Adrenal gland (tissue), 12 donors: ENCODE data around the gene HIF1AN. TPM values are rescaled to one million over a fixed set of nuclear protein-coding genes. Genes with fewer than 3 reads are reported as not detected.

Experiments used
- DNase-seq, 7 donors: peaks; one replicate each; pipeline ENCODE4 v3.0.0-alpha.2; 2019 to 2020
- H3K27ac ChIP-seq, 5 donors: fragments of 200-600 bp; sonication (generic) in 4 of 5; 1 replicate in 3 of 5; 2 replicates in 2 of 5; pipeline versions ENCODE4 v1.5.1 to v1.8.0; 2016 to 2020; ENCODE audit warnings: mild to moderate bottlenecking in 1 of 5
- H3K27me3 ChIP-seq: fragments of 200-600 bp; 2 replicates; pipeline ENCODE4 v1.8.0; 2021
- H3K36me3 ChIP-seq, 2 donors: fragments of 200-600 bp; replicated peaks in 1 of 2; 1 replicate in 1 of 2; 2 replicates in 1 of 2; pipeline versions ENCODE4 v1.5.1 to v1.8.0; 2018 to 2022
- H3K4me1 ChIP-seq, 2 donors: fragments of 200-600 bp; replicated peaks in 1 of 2; 1 replicate in 1 of 2; 2 replicates in 1 of 2; pipeline versions ENCODE4 v1.5.1 to v1.8.0; 2018 to 2021
- H3K4me3 ChIP-seq, 4 donors: fragments of 200-600 bp; sonication (generic) in 3 of 4; one replicate each; pipeline ENCODE4 v1.5.1; 2016 to 2018
- H3K9me3 ChIP-seq, 3 donors: fragments of 200-600 bp; sonication (generic) in 1 of 3; replicated peaks in 1 of 3; 1 replicate in 2 of 3; 2 replicates in 1 of 3; pipeline versions ENCODE4 v1.5.1 to v1.8.0; 2016 to 2021
- POLR2A ChIP-seq, 2 donors: fragments of 450-650 bp; IDR thresholded peaks; one replicate each; pipeline ENCODE4 v1.6.1; 2017; ENCODE audit warnings: antibody characterized with exemption in 2 of 2, mild to moderate bottlenecking in 2 of 2, moderate library complexity in 1 of 2
- WGBS, 4 donors: extraction: QIAGEN DNeasy Blood & Tissue Kit in 2 of 4; methylation state at CpG; one replicate each; pipeline versions ENCODE4 v1.1.5 to v1.1.7; 2013 to 2017; 5-methylcytosine and 5-hydroxymethylcytosine counted together
- intact Hi-C, 2 donors: fragments of 100-400 bp; cut with DNase I; formaldehyde crosslinking; loops; one replicate each; pipeline versions ENCODE4 v1.14.1 to v1.15.0; 2022 to 2023
- polyA plus RNA-seq, 3 donors: library from polyadenylated mRNA; stranded (reverse); fragments of 200-250 nt in 2 of 3; fragments of 350-450 nt in 1 of 3; fragmentation: Illumina TruSeq in 1 of 3; extraction: RNeasy Lipid Tissue Mini Kit (QIAGEN cat#74804) in 1 of 3; gene quantifications; one replicate each; pipeline ENCODE4 v1.2.3, GENCODE V29; 2013 to 2014
- total RNA-seq, 9 donors: library from RNA; depleted of rRNA in 4 of 9; stranded (reverse); fragments of >200 nt in 4 of 9; fragments of 120-200 nt in 1 of 9; fragmentation: NEBNext Ultra II Directional in 1 of 9; extraction: Animal tissue kit (Norgen Biotek cat#: 25700) in 1 of 9; gene quantifications; one replicate each; pipeline versions ENCODE4 v1.1.0 to v1.2.4, GENCODE V29; 2013 to 2023
- TF ChIP-seq, protein P1 (sequence below), 6 experiments: fragments of 450-650 bp in 4 of 6; fragments of 200-600 bp in 2 of 6; sonication (generic) in 1 of 6; IDR thresholded peaks; 1 replicate in 5 of 6; 2 replicates in 1 of 6; pipeline versions ENCODE4 v1.5.1 to v1.8.0; 2016 to 2021; ENCODE audit warnings: antibody characterized with exemption in 6 of 6, mild to moderate bottlenecking in 2 of 6, moderate library complexity in 1 of 6
- donor health status: healthy with polysubstance abuse.
- donor health status: Bipolar disorder and iron deficiency.
- donor health status: DM: yes; HTN: yes; CAD: no.
- donor health status: DM: no; HTN: no; CAD: no.
- donor health status: DM: no; HTN: no; CAD: no.
- donor health status: DM: yes; HTN: yes; CAD: no.

The HIF1AN gene
- total and polyA plus RNA-seq, 12 donors = 6.7 to 46.4 (median 20.0) TPM

DNA sequence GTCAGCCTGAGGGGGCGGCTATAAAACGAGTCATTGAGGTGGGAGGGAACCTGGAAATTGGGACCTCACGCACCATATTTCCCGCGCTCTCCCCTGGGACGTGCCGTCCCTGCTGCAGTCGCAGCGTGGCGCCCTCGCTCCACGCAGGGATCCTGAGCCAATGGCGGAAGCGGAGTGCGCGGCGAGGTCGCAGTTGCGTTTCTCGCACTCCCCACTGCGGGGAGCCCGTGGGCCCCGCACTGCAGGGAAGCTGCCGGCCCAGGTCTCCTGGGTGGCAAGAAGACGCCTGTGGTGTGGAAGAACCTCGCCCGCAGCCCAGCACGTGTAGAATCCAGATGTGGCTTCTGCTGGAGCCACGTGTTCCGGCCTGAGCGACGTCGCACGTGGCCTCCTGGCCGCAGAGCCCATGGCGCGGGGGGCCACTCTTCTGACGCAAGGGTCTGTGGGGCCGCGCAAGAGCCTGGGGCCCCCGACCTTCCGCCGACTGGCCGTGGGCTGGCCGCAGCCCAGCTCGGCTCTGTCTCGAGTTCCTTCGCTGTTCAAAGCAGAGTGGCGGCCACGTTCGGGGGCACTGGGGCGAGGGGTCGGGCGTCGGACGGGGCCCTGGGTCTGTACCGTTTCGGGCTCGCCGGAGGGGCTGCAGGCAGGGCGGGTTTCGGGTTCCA is 26.4 kb downstream of the HIF1AN start:
- Histone ChIP-seq H3K27ac (no peak overlapping the region), H3K4me1 (peaks cover 5 to 6% of the 10 kb centered on the region in 2 donors), H3K4me3 (no peak overlapping the region), H3K27me3 (peaks cover 18% of the 10 kb centered on the region), H3K36me3 (no peaks in the 10 kb centered on the region), H3K9me3 (no peaks in the 10 kb centered on the region)
- TF ChIP-seq, protein P1, sequence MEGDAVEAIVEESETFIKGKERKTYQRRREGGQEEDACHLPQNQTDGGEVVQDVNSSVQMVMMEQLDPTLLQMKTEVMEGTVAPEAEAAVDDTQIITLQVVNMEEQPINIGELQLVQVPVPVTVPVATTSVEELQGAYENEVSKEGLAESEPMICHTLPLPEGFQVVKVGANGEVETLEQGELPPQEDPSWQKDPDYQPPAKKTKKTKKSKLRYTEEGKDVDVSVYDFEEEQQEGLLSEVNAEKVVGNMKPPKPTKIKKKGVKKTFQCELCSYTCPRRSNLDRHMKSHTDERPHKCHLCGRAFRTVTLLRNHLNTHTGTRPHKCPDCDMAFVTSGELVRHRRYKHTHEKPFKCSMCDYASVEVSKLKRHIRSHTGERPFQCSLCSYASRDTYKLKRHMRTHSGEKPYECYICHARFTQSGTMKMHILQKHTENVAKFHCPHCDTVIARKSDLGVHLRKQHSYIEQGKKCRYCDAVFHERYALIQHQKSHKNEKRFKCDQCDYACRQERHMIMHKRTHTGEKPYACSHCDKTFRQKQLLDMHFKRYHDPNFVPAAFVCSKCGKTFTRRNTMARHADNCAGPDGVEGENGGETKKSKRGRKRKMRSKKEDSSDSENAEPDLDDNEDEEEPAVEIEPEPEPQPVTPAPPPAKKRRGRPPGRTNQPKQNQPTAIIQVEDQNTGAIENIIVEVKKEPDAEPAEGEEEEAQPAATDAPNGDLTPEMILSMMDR (IDR thresholded peaks at IDR 0.05) = peak; percentile 88 to 99 (median 95)
- no peak for TF ChIP-seq POLR2A (IDR thresholded peaks at IDR 0.05)
- 5 to 10% (median 6%) methylated on average over 12 to 62 of the region's 62 CpGs for WGBS, 4 donors
- intact Hi-C loops = loop anchor here (2.0 to 10.0 kb wide), 3 partner anchors 180 to 315 kb away; no protein-coding TSS in a partner anchor
- DNase-seq = peak; percentile 75 to 85 (median 78)

DNA sequence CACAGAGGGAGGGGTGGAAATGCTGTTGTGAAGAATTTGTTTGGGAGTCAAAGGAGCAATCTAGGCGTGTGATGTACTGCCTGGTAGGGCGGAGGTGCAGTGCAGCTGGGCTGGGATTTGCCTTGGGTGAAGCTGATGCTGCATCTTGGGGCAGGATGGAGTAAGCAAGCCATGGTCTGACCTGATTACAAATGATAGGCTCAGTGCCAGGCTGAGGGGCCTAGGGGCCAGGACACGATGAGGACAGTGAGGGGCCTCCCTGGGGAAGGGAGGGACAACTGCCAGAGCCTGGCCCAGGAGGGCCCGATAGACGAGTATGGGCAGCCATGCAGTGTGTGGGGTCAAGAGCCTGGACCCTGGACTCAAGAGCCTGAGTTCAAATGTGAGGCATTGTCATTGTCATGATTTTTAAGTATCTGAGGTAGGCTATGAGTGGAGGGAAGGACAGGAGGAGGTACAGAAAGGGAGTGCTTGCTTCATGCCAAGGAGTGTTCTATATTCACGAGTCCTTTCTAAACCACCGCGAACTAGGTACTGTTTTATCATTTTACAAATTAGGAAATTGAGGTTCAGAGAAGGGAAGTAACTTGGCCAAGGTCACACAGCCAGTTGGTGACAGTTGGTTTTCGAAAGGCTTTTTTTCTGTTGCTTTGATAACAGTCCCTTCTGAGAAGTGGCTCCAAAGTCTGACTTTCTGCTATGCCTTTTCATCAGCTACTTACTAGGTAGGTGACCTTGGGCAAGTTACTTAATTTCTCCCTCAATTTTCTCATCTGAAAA is 29.7 kb downstream of the HIF1AN start:
- Histone ChIP-seq H3K4me3 (no peak overlapping the region), H3K27ac (no peak overlapping the region), H3K36me3 (no peaks in the 10 kb centered on the region), H3K9me3 (no peaks in the 10 kb centered on the region), H3K4me1 (peaks cover 5 to 6% of the 10 kb centered on the region in 2 donors), H3K27me3 (peaks cover 36% of the 10 kb centered on the region)
- DNase-seq = no peak
- no peak for TF ChIP-seq POLR2A (IDR thresholded peaks at IDR 0.05)
- TF ChIP-seq, protein P1 (IDR thresholded peaks at IDR 0.05) = no peak
- intact Hi-C loops = loop anchor here (5.0 to 10.0 kb wide), 2 partner anchors 177 to 309 kb away; no protein-coding TSS in a partner anchor
- WGBS, 4 donors = 55 to 68% (median 64%) methylated on average over 8 to 9 of the region's 9 CpGs

DNA sequence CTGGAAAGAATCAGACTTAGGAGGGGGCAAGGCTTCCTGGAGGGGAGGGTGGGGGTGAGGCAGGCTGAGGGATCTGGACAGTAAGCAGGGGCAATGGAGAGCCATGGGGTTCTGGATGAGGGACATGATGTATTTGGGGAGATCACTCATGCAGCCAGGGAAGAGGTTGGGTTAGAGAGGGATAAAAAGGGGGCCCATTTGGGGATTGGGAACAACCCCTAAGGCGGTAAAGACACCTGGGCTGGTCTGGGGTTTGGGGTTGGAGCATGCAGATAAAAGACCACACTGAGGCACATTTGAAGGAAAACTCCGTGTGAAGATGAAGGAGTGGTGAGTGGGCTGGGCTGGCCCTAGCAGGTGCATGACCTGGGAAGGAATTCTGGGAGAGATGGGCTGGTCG is 30.8 kb downstream of the HIF1AN start:
- TF ChIP-seq POLR2A (IDR thresholded peaks at IDR 0.05) = no peak
- TF ChIP-seq, protein P1 (IDR thresholded peaks at IDR 0.05) = no peak
- no peak for DNase-seq
- Histone ChIP-seq H3K4me1 (peaks cover 5 to 6% of the 10 kb centered on the region in 2 donors), H3K9me3 (no peaks in the 10 kb centered on the region), H3K27ac (no peak overlapping the region), H3K27me3 (peaks cover 36% of the 10 kb centered on the region), H3K36me3 (no peaks in the 10 kb centered on the region), H3K4me3 (no peak overlapping the region)
- intact Hi-C loops = loop anchor here (5.0 to 10.0 kb wide), 2 partner anchors 176 to 308 kb away; no protein-coding TSS in a partner anchor
- WGBS, 4 donors = 56 to 77% (median 65%) methylated on average over 3 of the region's 3 CpGs

DNA sequence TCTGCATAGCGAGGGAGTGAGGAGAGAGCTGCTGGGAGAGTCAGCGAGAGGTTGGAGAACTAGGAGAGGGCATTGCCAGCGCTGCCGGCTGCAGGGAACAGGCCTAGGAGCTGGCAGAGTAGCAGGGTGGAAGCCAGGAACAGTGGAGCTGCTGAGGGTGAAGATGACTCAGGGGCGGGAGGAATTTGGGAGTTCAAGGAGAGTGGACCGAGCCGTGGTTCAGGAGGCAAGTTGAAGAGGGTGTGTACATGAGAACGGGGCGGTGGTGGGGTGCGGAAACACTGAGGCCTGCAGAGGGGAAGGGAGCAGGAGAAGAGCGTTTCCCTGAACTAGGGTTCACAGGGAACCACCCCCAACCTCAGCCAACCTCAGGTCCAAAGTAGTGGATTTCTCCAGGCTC is 31.5 kb downstream of the HIF1AN start:
- Histone ChIP-seq H3K4me3 (no peak overlapping the region), H3K9me3 (no peaks in the 10 kb centered on the region), H3K27me3 (peaks cover 37% of the 10 kb centered on the region), H3K4me1 (peaks cover 3% of the 10 kb centered on the region in 2 donors), H3K27ac (no peak overlapping the region), H3K36me3 (no peaks in the 10 kb centered on the region)
- no peak for DNase-seq
- intact Hi-C loops = loop anchor here (5.0 to 10.0 kb wide), 2 partner anchors 175 to 308 kb away; no protein-coding TSS in a partner anchor
- 47 to 58% (median 52%) methylated on average over 11 of the region's 11 CpGs for WGBS, 4 donors
- TF ChIP-seq, protein P1 (IDR thresholded peaks at IDR 0.05) = no peak
- no peak for TF ChIP-seq POLR2A (IDR thresholded peaks at IDR 0.05)
